Naive thymus-derived CD4-positive, alpha-beta T cell (primary cell): ENCODE data around the gene MBTPS1. TPM values are rescaled to one million over a fixed set of nuclear protein-coding genes. Genes with fewer than 3 reads are reported as not detected.
A peak's percentile ranks its signal among the peaks of the same experiment; 100 is the strongest.

Experiments used
- ATAC-seq: fragments of 150-1000 bp; cut with Tn5 transposase; 2 replicates; pipeline ENCODE4 v1.10.0; 2021; ENCODE audit warnings: mild to moderate bottlenecking, moderate library complexity
- CTCF ChIA-PET: fragments of 350-600 bp; sonication (Branson Sonifier 250); formaldehyde crosslinking; loops from one replicate; lab custom pipeline; 2021; ENCODE audit warnings: antibody characterized with exemption; lab: Charles Lee
- POLR2A ChIA-PET: fragments of 350-600 bp; sonication (Branson Sonifier 250); formaldehyde crosslinking; loops from one replicate; lab custom pipeline; 2021; ENCODE audit warnings: antibody characterized with exemption, inconsistent platforms; lab: Charles Lee
- DNase-seq, 9 donors: peaks; one replicate each; pipeline versions ENCODE4 v3.0.0 to v3.0.0-alpha.2; 2020 to 2022; ENCODE audit warnings: mixed read lengths in 1 of 9
- H3K27ac ChIP-seq: one replicate; pipeline ENCODE4 v1.7.0; 2013; ENCODE audit warnings: mild to moderate bottlenecking, low read depth, low read length, moderate library complexity
- H3K27me3 ChIP-seq, 2 donors: one replicate each; pipeline ENCODE4 v1.7.0; 2013; ENCODE audit warnings: low read length in 2 of 2, mild to moderate bottlenecking in 2 of 2, moderate library complexity in 2 of 2; ENCODE audit not compliant: control insufficient read depth in 2 of 2, insufficient read depth in 2 of 2
- H3K36me3 ChIP-seq, 3 experiments: 1 replicate in 2 of 3; 2 replicates in 1 of 3; pipeline ENCODE4 v1.7.0; 2013; ENCODE audit warnings: low read length in 3 of 3, mild to moderate bottlenecking in 3 of 3, moderate library complexity in 1 of 3; ENCODE audit not compliant: insufficient read depth in 3 of 3, control insufficient read depth in 2 of 3
- H3K4me1 ChIP-seq, 2 donors: one replicate each; pipeline ENCODE4 v1.7.0; 2013; ENCODE audit warnings: low read length in 2 of 2, mild to moderate bottlenecking in 2 of 2, moderate library complexity in 1 of 2; ENCODE audit not compliant: control insufficient read depth in 2 of 2, insufficient read depth in 2 of 2
- H3K4me3 ChIP-seq: 2 replicates; pipeline ENCODE4 v1.7.0; 2013; ENCODE audit warnings: mild to moderate bottlenecking, low read length
- H3K9me3 ChIP-seq, 3 experiments: 1 replicate in 2 of 3; 2 replicates in 1 of 3; pipeline ENCODE4 v1.7.0; 2013; ENCODE audit warnings: low read length in 3 of 3; ENCODE audit not compliant: control insufficient read depth in 2 of 3
- H3K27ac Mint-ChIP-seq, 9 donors: one replicate each; pipeline ENCODE4 v1.8.0; 2020 to 2022; ENCODE audit warnings: mixed read lengths in 9 of 9, mild to moderate bottlenecking in 8 of 9, moderate library complexity in 5 of 9, inconsistent platforms in 2 of 9
- H3K27me3 Mint-ChIP-seq, 5 donors: one replicate each; pipeline ENCODE4 v1.8.0; 2021 to 2022; ENCODE audit warnings: mixed read lengths in 5 of 5, mild to moderate bottlenecking in 1 of 5
- H3K36me3 Mint-ChIP-seq, 5 donors: one replicate each; pipeline ENCODE4 v1.8.0; 2020 to 2022; ENCODE audit warnings: mixed read lengths in 5 of 5, mild to moderate bottlenecking in 3 of 5, inconsistent platforms in 1 of 5
- H3K4me1 Mint-ChIP-seq, 7 donors: one replicate each; pipeline ENCODE4 v1.8.0; 2020 to 2022; ENCODE audit warnings: mixed read lengths in 7 of 7, mild to moderate bottlenecking in 3 of 7, inconsistent platforms in 1 of 7
- H3K4me3 Mint-ChIP-seq, 10 donors: one replicate each; pipeline ENCODE4 v1.8.0; 2020 to 2022; ENCODE audit warnings: mild to moderate bottlenecking in 10 of 10, mixed read lengths in 10 of 10, moderate library complexity in 6 of 10, inconsistent platforms in 2 of 10
- H3K9me3 Mint-ChIP-seq, 11 donors: one replicate each; pipeline ENCODE4 v1.8.0; 2020 to 2022; ENCODE audit warnings: mixed read lengths in 11 of 11, mild to moderate bottlenecking in 4 of 11, inconsistent platforms in 1 of 11, moderate library complexity in 1 of 11
- intact Hi-C, 2 donors: fragments of 100-400 bp; cut with micrococcal nuclease; formaldehyde crosslinking; loops; one replicate each; pipeline ENCODE4 v1.15.1; 2023
- polyA plus RNA-seq, 2 donors: library from polyadenylated mRNA; unstranded; fragments of 300-500 nt; fragmentation: Illumina TruSeq; gene quantifications; one replicate each; pipeline ENCODE4 v1.2.3, GENCODE V29; 2021
- total RNA-seq, 6 experiments: library from RNA in 5 of 6; stranded (reverse) in 5 of 6; gene quantifications; 1 replicate in 5 of 6; 2 replicates in 1 of 6; pipeline ENCODE4 v1.2.3 and lab custom pipeline; 2021 to 2026

Gene MBTPS1
- total and polyA plus RNA-seq, 7 experiments from 2014 or later, result 48.6 to 157 (median 111) TPM

DNA sequence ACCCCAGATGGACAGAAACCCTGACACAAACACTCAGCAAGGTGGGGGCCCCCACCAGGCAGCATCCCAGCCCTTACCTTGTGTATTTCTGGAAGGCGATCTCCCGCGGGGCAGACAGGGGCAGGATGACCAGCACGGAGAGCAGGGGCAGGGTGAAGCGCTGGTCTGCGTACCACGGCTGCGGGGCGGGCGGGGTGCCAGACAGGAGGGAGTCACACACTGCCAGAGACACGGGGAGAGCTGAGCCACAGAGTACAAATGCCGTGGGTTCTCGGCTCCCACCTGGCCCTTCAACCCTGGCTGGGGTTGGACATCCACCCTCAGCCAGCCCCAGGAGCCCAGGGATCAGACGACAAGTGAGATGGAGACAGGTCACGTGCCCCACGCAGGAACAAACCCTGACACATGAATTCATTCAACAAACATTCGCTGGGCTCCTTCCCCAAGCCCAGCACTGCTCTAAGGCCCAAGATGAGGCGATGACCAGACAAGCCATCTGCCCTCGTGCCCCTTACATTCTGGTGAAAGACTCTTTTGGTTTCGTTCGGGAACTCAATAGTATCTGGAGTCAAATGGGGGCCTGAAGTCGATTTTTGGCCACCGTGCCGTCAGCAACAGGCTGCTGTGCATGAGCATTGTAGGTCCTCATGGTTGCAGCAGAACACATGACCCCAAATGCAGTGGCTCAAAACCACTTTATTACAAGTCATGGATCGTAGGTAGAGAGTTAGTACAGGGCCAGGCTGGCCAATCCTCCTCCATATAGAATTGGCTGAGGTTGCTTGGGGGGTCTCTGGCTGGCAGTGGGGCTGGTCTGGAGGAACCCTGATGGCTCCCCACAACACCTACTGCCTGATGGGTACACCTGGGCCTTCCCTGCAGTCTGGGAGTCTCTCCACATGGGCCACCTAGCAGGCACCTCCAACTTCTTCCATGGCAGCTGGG lies 83.2 kb downstream of the MBTPS1 start:
- Mint-ChIP-seq H3K27me3 (peaks cover 0 to 18% (median 6%) of the 10 kb centered on the region in 5 donors), H3K4me1 (peaks cover 4 to 12% (median 7%) of the 10 kb centered on the region in 7 donors), H3K27ac (no peak overlapping the region), H3K9me3 (peaks cover 0 to 14% (median 4%) of the 10 kb centered on the region in 11 donors), H3K36me3 (peaks cover 0 to 4% (median 0%) of the 10 kb centered on the region in 5 donors), H3K4me3 (no peak overlapping the region)
- ChIA-PET CTCF (no interaction called here), POLR2A (no interaction called here)
- H3K36me3 ChIP-seq, result no peaks in the 10 kb centered on the region
- peaks cover 0 to 4% (median 0%) of the 10 kb centered on the region in 3 experiments for H3K9me3 ChIP-seq
- intact Hi-C loops, result no loop called here
- no peak overlapping the region for H3K4me3 ChIP-seq
- ATAC-seq (no peak), DNase-seq (no peak)
- H3K27me3 ChIP-seq, result no peaks in the 10 kb centered on the region
- no peak overlapping the region for H3K27ac ChIP-seq
- H3K4me1 ChIP-seq, result peaks cover 0 to 4% of the 10 kb centered on the region in 2 donors

DNA sequence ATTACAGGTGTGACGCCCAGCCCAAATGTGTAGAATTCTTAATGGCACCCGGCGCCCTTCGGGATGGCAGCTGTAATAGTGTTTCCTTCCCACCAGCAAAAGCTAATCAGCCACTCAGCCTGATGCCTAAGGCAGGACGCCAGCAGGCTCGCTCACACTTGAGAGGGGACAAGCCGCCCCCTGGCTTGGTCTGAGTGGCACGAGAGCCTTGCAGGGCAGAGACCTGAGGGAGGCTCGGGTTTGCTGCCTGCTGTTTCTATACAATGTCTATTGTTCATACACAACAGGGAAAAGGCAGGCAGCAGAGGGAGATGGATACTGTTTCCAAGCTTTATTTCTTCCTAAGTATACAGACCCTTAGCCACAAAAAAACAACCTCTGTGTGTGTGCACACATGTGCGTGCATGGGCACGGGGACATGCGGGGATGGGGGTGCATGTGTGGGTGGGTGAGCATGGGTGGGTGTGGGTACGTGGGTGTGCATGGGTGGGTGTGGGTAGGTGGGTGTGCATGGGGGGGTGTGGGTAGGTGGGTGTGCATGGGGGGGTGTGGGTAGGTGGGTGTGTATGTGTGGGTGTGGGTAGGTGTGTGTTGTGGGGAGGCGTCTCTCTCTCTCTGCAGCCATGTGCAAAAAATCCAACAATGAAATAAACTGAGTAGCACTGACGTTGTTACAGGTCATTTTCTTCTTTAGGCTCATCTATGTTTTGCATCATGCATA lies 84.1 kb downstream of the MBTPS1 start:
- ChIA-PET POLR2A (no interaction called here), CTCF (no interaction called here)
- ATAC-seq, result no peak
- Histone ChIP-seq H3K4me1 (peaks cover 0 to 4% of the 10 kb centered on the region in 2 donors), H3K27ac (no peak overlapping the region), H3K27me3 (no peaks in the 10 kb centered on the region), H3K4me3 (no peak overlapping the region), H3K36me3 (no peaks in the 10 kb centered on the region), H3K9me3 (peaks cover 0 to 4% (median 0%) of the 10 kb centered on the region in 3 experiments)
- intact Hi-C loops, result no loop called here
- Mint-ChIP-seq H3K27me3 (peaks cover 5 to 25% (median 8%) of the 10 kb centered on the region in 5 donors), H3K4me1 (peaks cover 4 to 14% (median 7%) of the 10 kb centered on the region in 7 donors), H3K27ac (no peak overlapping the region), H3K4me3 (no peak overlapping the region), H3K36me3 (peaks cover 0 to 4% (median 0%) of the 10 kb centered on the region in 5 donors), H3K9me3 (peaks cover 0 to 14% (median 4%) of the 10 kb centered on the region in 11 donors)
- no peak for DNase-seq

DNA sequence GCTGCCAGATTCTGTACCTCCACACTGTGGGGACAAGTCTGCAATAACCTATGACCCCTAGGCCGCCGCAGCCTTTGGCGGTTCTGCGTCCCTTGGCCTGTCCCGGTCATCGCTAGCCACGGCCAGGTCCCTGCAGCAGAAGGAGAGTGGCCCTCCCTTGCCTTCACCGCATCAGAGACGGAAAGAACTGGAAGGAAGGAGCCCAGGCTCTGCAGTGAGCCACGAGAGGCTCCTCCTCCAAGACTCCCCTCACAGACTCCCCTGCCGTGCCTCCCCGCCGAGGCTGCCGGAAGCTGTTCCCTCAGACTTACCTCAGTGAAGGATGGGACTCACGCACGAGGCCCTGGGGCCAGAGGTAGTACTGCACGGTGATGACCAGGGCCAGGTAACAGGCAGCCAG lies 85.2 kb downstream of the MBTPS1 start:
- DNase-seq, result no peak
- H3K27ac ChIP-seq, result no peak overlapping the region
- POLR2A ChIA-PET, result no interaction called here
- H3K9me3 ChIP-seq, result peaks cover 0 to 4% (median 0%) of the 10 kb centered on the region in 3 experiments
- intact Hi-C loops, result no loop called here
- CTCF ChIA-PET, result no interaction called here
- no peaks in the 10 kb centered on the region for H3K27me3 ChIP-seq
- no peak overlapping the region for H3K27ac Mint-ChIP-seq
- peaks cover 0 to 4% of the 10 kb centered on the region in 2 donors for H3K4me1 ChIP-seq
- no peaks in the 10 kb centered on the region for H3K36me3 ChIP-seq
- peaks cover 4 to 14% (median 7%) of the 10 kb centered on the region in 7 donors for H3K4me1 Mint-ChIP-seq
- peaks cover 7 to 31% (median 11%) of the 10 kb centered on the region in 5 donors for H3K27me3 Mint-ChIP-seq
- peaks cover 0 to 14% (median 5%) of the 10 kb centered on the region in 11 donors for H3K9me3 Mint-ChIP-seq
- no peak overlapping the region for H3K4me3 ChIP-seq
- no peak for ATAC-seq
- no peak overlapping the region for H3K4me3 Mint-ChIP-seq
- peaks cover 0 to 4% (median 0%) of the 10 kb centered on the region in 5 donors for H3K36me3 Mint-ChIP-seq

DNA sequence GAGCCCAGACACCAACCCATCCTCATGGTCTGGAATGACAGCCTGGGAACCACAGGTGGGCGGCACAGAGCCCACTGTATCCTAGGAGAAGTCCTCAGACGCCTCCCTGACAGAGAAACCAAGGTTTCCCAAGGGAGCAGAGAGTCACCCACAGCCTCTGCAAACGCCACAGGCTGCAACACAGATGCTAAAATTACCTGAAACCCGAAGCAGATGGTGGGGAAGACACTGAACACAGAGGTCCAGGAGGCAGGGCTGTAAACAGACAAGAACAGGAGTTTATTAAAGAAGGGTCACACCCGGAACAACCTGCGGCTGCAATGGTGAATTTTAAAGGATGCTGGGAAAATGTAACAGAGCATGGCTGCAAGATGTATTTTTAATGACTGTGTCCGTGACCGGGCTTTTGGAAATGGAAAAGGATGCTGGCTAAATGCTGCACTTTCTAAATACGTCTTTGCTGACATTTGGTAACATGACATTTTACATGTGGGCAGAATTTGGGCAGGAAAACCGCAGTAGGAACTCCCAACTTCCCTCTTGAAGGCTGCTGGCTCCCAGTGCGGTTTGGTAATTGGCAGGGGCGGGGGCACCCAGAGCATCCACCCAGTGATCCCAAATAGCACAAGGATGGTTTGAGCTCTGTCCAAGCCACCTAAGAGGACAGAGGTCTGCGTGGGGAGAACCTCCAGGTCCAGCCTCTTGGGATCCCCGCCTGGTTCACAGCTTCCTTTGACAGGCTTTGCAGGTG lies 87.3 kb downstream of the MBTPS1 start:
- peaks cover 0 to 4% of the 10 kb centered on the region in 2 donors for H3K4me1 ChIP-seq
- ChIA-PET POLR2A (no interaction called here), CTCF (no interaction called here)
- no peak overlapping the region for H3K4me3 ChIP-seq
- Mint-ChIP-seq H3K27ac (no peak overlapping the region), H3K9me3 (peaks cover 0 to 5% (median 0%) of the 10 kb centered on the region in 11 donors), H3K27me3 (peaks cover 8 to 37% (median 16%) of the 10 kb centered on the region in 5 donors), H3K4me3 (peak overlapping the region in 1 of 10 donors; percentile 10), H3K36me3 (no peaks in the 10 kb centered on the region), H3K4me1 (peaks cover 4 to 14% (median 7%) of the 10 kb centered on the region in 7 donors)
- no peak overlapping the region for H3K27ac ChIP-seq
- no peaks in the 10 kb centered on the region for H3K36me3 ChIP-seq
- no peak for ATAC-seq
- intact Hi-C loops, result no loop called here
- DNase-seq, result no peak
- H3K9me3 ChIP-seq, result no peaks in the 10 kb centered on the region
- no peaks in the 10 kb centered on the region for H3K27me3 ChIP-seq

DNA sequence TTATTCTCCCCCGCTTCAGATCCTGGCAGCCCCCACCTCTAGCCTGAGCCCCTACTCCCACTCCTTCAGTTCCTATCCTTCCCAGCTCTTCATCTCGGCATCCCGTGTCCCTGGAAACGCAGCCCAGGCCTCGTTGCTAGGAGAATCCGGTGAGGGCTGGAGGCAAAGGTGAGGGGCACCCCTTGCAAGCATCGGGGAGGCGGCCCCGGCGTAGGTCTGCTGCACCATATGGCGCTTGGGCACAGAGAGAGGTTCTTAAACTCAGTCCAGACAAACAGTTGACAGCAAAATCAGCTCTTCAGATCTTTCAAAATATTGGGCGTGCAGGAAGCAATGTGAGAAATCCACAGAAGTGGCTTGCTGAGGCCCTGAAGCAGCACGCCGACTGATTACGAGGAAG lies 89.1 kb downstream of the MBTPS1 start:
- Mint-ChIP-seq H3K27ac (peak overlapping the region in 1 of 9 donors; percentile 18), H3K36me3 (no peaks in the 10 kb centered on the region), H3K9me3 (peaks cover 0 to 7% (median 0%) of the 10 kb centered on the region in 11 donors), H3K27me3 (peaks cover 8 to 37% (median 16%) of the 10 kb centered on the region in 5 donors), H3K4me1 (peaks cover 4 to 14% (median 7%) of the 10 kb centered on the region in 7 donors), H3K4me3 (no peak overlapping the region)
- intact Hi-C loops, result no loop called here
- H3K4me3 ChIP-seq, result no peak overlapping the region
- DNase-seq (no peak), ATAC-seq (no peak)
- no peaks in the 10 kb centered on the region for H3K36me3 ChIP-seq
- POLR2A ChIA-PET, result no interaction called here
- CTCF ChIA-PET, result no interaction called here
- H3K27me3 ChIP-seq, result no peaks in the 10 kb centered on the region
- no peaks in the 10 kb centered on the region for H3K9me3 ChIP-seq
- H3K4me1 ChIP-seq, result peaks cover 0 to 4% of the 10 kb centered on the region in 2 donors
- no peak overlapping the region for H3K27ac ChIP-seq

DNA sequence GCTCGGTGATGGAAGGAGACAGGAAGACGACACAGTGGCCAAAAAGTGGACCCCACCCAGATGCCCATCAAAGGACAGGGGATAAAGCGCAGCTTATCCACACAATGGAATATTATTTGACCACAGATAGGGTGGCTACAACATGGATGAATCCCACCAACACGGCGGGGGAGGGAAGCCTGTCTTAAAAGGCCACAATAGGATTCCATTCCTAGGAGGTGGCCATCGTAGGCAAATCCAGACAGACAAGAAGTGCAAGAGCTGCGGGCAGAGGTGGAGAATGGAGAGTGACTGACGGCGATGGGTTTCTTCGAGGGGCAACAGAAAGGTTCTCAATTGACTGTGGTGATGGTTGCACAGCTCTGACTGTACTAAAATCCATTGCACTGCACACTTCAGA lies 90.1 kb downstream of the MBTPS1 start:
- CTCF ChIA-PET, result no interaction called here
- no peak overlapping the region for H3K27ac ChIP-seq
- H3K27me3 Mint-ChIP-seq, result peaks cover 8 to 37% (median 18%) of the 10 kb centered on the region in 5 donors
- peaks cover 0 to 2% (median 0%) of the 10 kb centered on the region in 5 donors for H3K36me3 Mint-ChIP-seq
- H3K36me3 ChIP-seq, result no peaks in the 10 kb centered on the region
- peaks cover 0 to 4% of the 10 kb centered on the region in 2 donors for H3K4me1 ChIP-seq
- H3K9me3 ChIP-seq, result peaks cover 0 to 4% (median 0%) of the 10 kb centered on the region in 3 experiments
- H3K4me3 ChIP-seq, result no peak overlapping the region
- H3K9me3 Mint-ChIP-seq, result peaks cover 0 to 8% (median 2%) of the 10 kb centered on the region in 11 donors
- intact Hi-C loops, result no loop called here
- POLR2A ChIA-PET, result no interaction called here
- no peak overlapping the region for H3K4me3 Mint-ChIP-seq
- ATAC-seq (no peak), DNase-seq (no peak)
- H3K27ac Mint-ChIP-seq, result peak overlapping the region in 1 of 9 donors; percentile 63
- H3K4me1 Mint-ChIP-seq, result peaks cover 4 to 14% (median 7%) of the 10 kb centered on the region in 7 donors
- no peaks in the 10 kb centered on the region for H3K27me3 ChIP-seq
